OCI-LY7 (cell line): ENCODE measurements around the gene KIAA1755. TPM values are rescaled to one million over a fixed set of nuclear protein-coding genes. Genes with fewer than 3 reads are reported as not detected.

Experiments
- BruUV-seq: library from RNA; stranded (reverse); fragments of 400-500 nt; replicated peaks from 2 replicates; lab custom pipeline; 2021; lab: Mats Ljungman, UMichigan
- CTCF ChIA-PET: fragments of 300-600 bp; sonication (Branson Sonifier 250); formaldehyde crosslinking; loops from one replicate; lab custom pipeline; 2022; ENCODE audit warnings: antibody characterized with exemption; ENCODE audit not compliant: unreplicated experiment; lab: Charles Lee
- POLR2A ChIA-PET: fragments of 300-600 bp; sonication (Branson Sonifier 250); formaldehyde crosslinking; loops from one replicate; lab custom pipeline; 2022; ENCODE audit warnings: antibody characterized with exemption; lab: Charles Lee
- DNase-seq: peaks from one replicate; pipeline ENCODE4 v3.0.0-alpha.2; 2015; ENCODE audit warnings: low spot score
- H2AFZ ChIP-seq: fragments of 200-600 bp; sonication (generic), shearing (Covaris generic); 2 replicates; pipeline ENCODE4 v1.6.1; 2014; ENCODE audit warnings: mild to moderate bottlenecking, antibody characterized with exemption, low read length, moderate library complexity
- H3K27ac ChIP-seq: fragments of 200-600 bp; sonication (generic); 2 replicates; pipeline ENCODE4 v1.5.1; 2014; ENCODE audit warnings: mixed run types, low read depth, mild to moderate bottlenecking, moderate library complexity, low read length, inconsistent platforms; ENCODE audit not compliant: poor library complexity, severe bottlenecking
- H3K36me3 ChIP-seq: fragments of 200-600 bp; sonication (generic); 2 replicates; pipeline ENCODE4 v1.6.1; 2014; ENCODE audit warnings: mild to moderate bottlenecking, antibody characterized with exemption, low read length, moderate library complexity, mixed read lengths; ENCODE audit not compliant: insufficient read depth
- H3K4me1 ChIP-seq: fragments of 200-600 bp; sonication (generic); 2 replicates; pipeline ENCODE4 v1.5.1; 2014; ENCODE audit warnings: mild to moderate bottlenecking, low read length; ENCODE audit not compliant: insufficient read depth, poor library complexity, severe bottlenecking
- H3K4me2 ChIP-seq: fragments of 200-600 bp; sonication (generic); 2 replicates; pipeline ENCODE4 v1.6.1; 2014; ENCODE audit warnings: mild to moderate bottlenecking, low read length
- H3K4me3 ChIP-seq: fragments of 200-600 bp; sonication (generic); 2 replicates; pipeline ENCODE4 v1.5.1; 2014; ENCODE audit warnings: mild to moderate bottlenecking, low read depth, low read length; ENCODE audit not compliant: poor library complexity, severe bottlenecking
- H3K79me2 ChIP-seq: fragments of 200-600 bp; sonication (generic); 2 replicates; pipeline ENCODE4 v1.6.1; 2016; ENCODE audit warnings: low read depth, mild to moderate bottlenecking, low read length, moderate library complexity, mixed read lengths; ENCODE audit not compliant: insufficient read depth
- H3K9me2 ChIP-seq: fragments of 200-600 bp; sonication (generic); 2 replicates; pipeline ENCODE4 v1.6.1; 2016; ENCODE audit warnings: mild to moderate bottlenecking, low read length, mixed read lengths; ENCODE audit not compliant: insufficient read depth
- H3K9me3 ChIP-seq: fragments of 200-600 bp; sonication (generic); 2 replicates; pipeline ENCODE4 v1.6.1; 2014; ENCODE audit warnings: mild to moderate bottlenecking, mixed run types, low read length, mixed read lengths
- H4K20me1 ChIP-seq: fragments of 200-600 bp; sonication (generic); 2 replicates; pipeline ENCODE4 v1.6.1; 2014; ENCODE audit warnings: mild to moderate bottlenecking, antibody characterized with exemption, low read length, moderate library complexity, mixed read lengths; ENCODE audit not compliant: insufficient read depth
- CTCF ChIP-seq: fragments of 200-600 bp; sonication (generic); conservative IDR thresholded peaks from 2 replicates; pipeline ENCODE4 v1.5.1; 2014; ENCODE audit warnings: mild to moderate bottlenecking, antibody characterized with exemption, low read length, moderate library complexity, mixed read lengths
- EZH2phosphoT487 ChIP-seq: fragments of 200-600 bp; sonication (generic); IDR thresholded peaks from 2 replicates; pipeline ENCODE4 v1.6.1; 2018; ENCODE audit warnings: low read depth, borderline replicate concordance, mild to moderate bottlenecking, mixed run types, antibody characterized with exemption, low read length, moderate library complexity, mixed read lengths
- intact Hi-C: fragments of 100-400 bp; cut with micrococcal nuclease; formaldehyde crosslinking; loops from one replicate; pipeline ENCODE4 v1.10.0; 2022; ENCODE audit not compliant: unreplicated experiment
- total RNA-seq, 2 experiments: library from RNA; depleted of rRNA in 1 of 2; stranded (reverse); fragments of >200 nt in 1 of 2; shearing (Covaris generic) in 1 of 2; gene quantifications; 2 replicates each; pipeline ENCODE4 v1.2.3, GENCODE V29; 2014 to 2022

The KIAA1755 gene
- total RNA-seq, 2 experiments from 2014 or later = not detected

- Histone ChIP-seq H3K9me2 (no peaks in the 10 kb centered on the region), H3K9me3 (no peaks in the 10 kb centered on the region), H3K79me2 (no peaks in the 10 kb centered on the region), H2AFZ (no peak overlapping the region), H4K20me1 (no peaks in the 10 kb centered on the region), H3K4me3 (no peak overlapping the region), H3K4me1 (no peaks in the 10 kb centered on the region), H3K4me2 (no peak overlapping the region), H3K27ac (no peak overlapping the region), H3K36me3 (no peaks in the 10 kb centered on the region)
- intact Hi-C loops = no loop called here
- TF ChIP-seq CTCF (no peak), EZH2phosphoT487 (no peak)
- no peak for DNase-seq
- ChIA-PET POLR2A (no interaction called here), CTCF (no interaction called here)
- no TSS peak for BruUV-seq
These were observed 487 bp upstream of the KIAA1755 start for GRCh38 chr20:38261054-38261390.

DNA sequence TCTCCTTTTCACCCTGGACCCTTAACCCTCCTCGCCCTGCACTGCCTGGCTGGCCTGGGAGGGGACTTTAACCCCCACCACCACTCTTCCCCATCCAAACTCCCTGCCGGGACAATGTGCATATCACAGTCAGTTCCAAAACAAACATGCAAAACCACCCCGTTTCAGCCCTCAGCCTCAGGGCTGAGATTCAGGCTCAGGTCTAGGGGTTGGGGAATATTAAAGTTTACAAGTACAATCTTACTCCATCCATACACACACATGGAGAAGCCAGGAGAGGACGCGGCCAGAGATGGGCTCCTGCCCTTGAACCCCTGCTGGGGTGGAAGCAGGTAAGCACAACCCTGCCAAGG lies 534 bp downstream of the KIAA1755 start:
- H3K4me2 ChIP-seq = no peak overlapping the region
- H3K4me3 ChIP-seq = no peak overlapping the region
- no peak for DNase-seq
- no peaks in the 10 kb centered on the region for H4K20me1 ChIP-seq
- no peaks in the 10 kb centered on the region for H3K79me2 ChIP-seq
- ChIA-PET POLR2A (interaction anchor here (0.7 kb wide), 1 partner anchor 303 kb away, joined by 3 read pairs; no protein-coding TSS in a partner anchor), CTCF (no interaction called here)
- no peaks in the 10 kb centered on the region for H3K9me3 ChIP-seq
- no peaks in the 10 kb centered on the region for H3K36me3 ChIP-seq
- H3K27ac ChIP-seq = no peak overlapping the region
- H2AFZ ChIP-seq = no peak overlapping the region
- no peak for TF ChIP-seq EZH2phosphoT487
- no peak for TF ChIP-seq CTCF
- BruUV-seq = no TSS peak
- H3K9me2 ChIP-seq = no peaks in the 10 kb centered on the region
- intact Hi-C loops = no loop called here
- no peaks in the 10 kb centered on the region for H3K4me1 ChIP-seq

DNA sequence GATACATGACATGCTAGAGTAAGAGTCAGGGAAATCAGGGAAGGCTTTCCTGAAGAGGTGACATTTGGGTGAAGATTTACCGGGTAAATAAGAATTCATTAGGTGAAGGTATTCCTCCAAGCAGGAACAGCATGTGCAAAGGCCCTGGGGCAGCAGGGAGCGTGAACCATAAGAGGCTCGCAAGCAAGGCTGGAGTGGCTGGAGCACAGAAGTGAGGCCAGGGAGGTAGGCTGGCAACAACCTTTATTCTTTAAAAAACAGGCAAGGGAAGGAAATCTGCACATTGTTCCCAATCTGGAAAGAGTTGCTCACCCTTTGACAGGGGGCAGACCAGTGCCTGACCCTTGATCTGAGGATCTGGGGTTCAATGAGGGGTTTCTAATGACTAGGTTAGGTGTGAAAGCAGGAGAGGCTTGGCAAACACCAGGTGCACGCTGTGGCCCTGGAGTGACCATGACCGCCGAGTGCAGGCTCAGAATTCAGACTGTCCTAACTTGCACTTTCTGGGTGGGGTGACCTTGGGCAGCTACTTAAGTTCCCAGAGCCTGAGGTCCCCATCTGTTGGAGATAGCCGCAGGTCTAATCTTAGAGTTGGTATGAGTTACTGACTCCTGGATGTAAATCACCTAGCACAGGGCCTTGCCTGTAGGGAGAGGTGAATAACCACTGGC lies 1.9 kb downstream of the KIAA1755 start:
- Histone ChIP-seq H2AFZ (no peak overlapping the region), H3K79me2 (no peaks in the 10 kb centered on the region), H3K9me2 (no peaks in the 10 kb centered on the region), H3K4me2 (no peak overlapping the region), H3K9me3 (no peaks in the 10 kb centered on the region), H4K20me1 (no peaks in the 10 kb centered on the region), H3K27ac (no peak overlapping the region), H3K4me3 (no peak overlapping the region), H3K4me1 (no peaks in the 10 kb centered on the region), H3K36me3 (no peaks in the 10 kb centered on the region)
- TF ChIP-seq EZH2phosphoT487 (no peak), CTCF (no peak)
- BruUV-seq = no TSS peak
- CTCF ChIA-PET = no interaction called here
- intact Hi-C loops = no loop called here
- DNase-seq = no peak
- POLR2A ChIA-PET = no interaction called here
